ENCODE measurements around the gene POLR3GL.

The POLR3GL gene

DNA sequence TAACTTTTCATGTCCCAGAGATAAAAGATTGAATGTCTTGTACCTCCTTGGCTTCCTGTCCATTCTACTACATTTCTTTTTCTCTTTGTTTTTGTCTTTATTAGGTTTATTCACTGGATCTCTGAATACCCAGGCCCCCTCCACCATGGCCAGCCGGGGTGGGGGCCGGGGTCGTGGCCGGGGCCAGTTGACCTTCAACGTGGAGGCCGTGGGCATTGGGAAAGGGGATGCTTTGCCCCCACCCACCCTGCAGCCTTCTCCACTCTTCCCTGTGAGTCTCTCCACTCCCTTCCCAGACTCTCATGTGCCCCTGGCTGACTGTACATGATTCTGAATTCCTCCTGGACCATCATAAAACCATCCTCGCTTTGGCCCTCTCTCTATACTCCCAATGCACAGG lies 10.2 kb downstream of the POLR3GL start:
- TF ChIP-seq, protein P1, sequence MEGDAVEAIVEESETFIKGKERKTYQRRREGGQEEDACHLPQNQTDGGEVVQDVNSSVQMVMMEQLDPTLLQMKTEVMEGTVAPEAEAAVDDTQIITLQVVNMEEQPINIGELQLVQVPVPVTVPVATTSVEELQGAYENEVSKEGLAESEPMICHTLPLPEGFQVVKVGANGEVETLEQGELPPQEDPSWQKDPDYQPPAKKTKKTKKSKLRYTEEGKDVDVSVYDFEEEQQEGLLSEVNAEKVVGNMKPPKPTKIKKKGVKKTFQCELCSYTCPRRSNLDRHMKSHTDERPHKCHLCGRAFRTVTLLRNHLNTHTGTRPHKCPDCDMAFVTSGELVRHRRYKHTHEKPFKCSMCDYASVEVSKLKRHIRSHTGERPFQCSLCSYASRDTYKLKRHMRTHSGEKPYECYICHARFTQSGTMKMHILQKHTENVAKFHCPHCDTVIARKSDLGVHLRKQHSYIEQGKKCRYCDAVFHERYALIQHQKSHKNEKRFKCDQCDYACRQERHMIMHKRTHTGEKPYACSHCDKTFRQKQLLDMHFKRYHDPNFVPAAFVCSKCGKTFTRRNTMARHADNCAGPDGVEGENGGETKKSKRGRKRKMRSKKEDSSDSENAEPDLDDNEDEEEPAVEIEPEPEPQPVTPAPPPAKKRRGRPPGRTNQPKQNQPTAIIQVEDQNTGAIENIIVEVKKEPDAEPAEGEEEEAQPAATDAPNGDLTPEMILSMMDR (IDR thresholded peaks at IDR 0.05; ENCODE audit: borderline replicate concordance, insufficient read depth, low read depth, low read length), result no peak
- H3K4me3 ChIP-seq (ENCODE audit: low read depth, low read length), result no peak overlapping the region

DNA sequence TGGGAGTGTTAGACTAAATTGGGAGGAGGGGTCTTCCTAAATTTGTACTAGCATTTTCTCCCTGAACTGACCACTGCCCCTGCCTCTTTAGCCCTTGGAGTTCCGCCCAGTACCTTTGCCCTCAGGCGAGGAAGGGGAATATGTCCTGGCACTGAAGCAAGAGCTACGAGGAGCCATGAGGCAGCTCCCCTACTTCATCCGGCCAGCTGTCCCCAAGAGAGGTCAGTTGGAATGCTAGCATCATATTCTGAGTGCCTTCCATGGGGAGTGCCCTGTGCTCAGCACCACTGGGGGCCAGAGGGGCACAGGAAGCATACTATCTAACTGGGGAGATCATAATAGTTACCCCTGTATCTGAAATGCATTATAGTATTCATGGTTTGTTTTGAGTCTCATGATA lies 10.7 kb downstream of the POLR3GL start:
- TF ChIP-seq, protein P1 (IDR thresholded peaks at IDR 0.05; ENCODE audit: borderline replicate concordance, insufficient read depth, low read depth, low read length), result no peak

GRCh38 chr1:145977016-145977415 lies 12.5 kb downstream of the POLR3GL start:
- no peak overlapping the region for H3K4me3 ChIP-seq (ENCODE audit: low read depth, low read length)

More for the DNA sequence above, 10.7 kb downstream of the POLR3GL start:
- H3K4me3 ChIP-seq (ENCODE audit: low read depth, low read length), result no peak overlapping the region

DNA sequence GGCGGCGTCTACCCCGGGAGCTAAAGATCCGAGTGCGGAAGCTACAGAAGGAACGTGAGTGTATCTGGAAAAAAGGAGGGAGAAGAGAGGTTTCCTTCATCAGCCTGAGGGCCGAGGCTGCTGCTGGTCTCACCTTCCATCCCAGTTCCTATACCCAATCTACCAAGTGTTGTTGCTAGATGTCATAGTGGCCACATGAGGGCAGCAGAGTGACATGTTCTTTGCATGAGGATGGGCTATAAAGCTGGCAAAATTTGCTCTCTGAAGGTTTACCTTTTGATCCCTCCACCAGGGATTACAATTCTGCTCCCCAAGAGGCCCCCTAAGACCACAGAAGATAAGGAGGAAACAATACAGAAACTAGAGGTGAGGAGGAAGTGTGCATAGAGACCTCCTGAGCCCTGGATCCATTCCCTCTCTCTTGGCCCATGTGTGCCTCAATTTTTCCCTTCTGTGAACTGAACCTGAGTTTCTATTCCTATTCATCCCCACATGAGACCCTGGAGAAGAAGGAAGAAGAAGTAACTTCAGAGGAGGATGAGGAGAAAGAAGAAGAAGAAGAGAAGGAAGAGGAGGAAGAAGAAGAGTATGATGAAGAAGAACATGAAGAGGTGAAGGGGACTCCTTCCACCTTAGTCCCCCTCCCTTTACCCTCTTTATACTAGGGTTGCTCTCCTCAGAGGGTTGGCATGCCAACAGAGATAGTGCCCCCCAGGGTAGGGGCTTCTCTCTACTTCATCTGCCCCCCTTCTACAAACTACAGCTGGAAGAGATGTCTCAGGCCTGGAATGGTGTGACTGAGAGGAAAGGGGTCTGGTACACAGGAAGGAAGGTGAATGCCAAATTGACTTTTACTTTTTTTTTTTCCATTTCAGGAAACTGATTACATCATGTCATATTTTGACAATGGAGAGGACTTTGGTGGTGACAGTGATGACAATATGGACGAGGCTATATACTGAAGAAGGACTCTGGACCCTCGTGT lies 13.3 kb downstream of the POLR3GL start:
- H3K4me3 ChIP-seq (ENCODE audit: low read depth, low read length), result no peak overlapping the region
- TF ChIP-seq, protein P1 (IDR thresholded peaks at IDR 0.05; ENCODE audit: borderline replicate concordance, insufficient read depth, low read depth, low read length), result peak; percentile 69; the same call in 1 of the 2 replicates

More at GRCh38 chr1:145977016-145977415, 12.5 kb downstream of the POLR3GL start:
- TF ChIP-seq, protein P1 (IDR thresholded peaks at IDR 0.05; ENCODE audit: borderline replicate concordance, insufficient read depth, low read depth, low read length), result no peak

DNA sequence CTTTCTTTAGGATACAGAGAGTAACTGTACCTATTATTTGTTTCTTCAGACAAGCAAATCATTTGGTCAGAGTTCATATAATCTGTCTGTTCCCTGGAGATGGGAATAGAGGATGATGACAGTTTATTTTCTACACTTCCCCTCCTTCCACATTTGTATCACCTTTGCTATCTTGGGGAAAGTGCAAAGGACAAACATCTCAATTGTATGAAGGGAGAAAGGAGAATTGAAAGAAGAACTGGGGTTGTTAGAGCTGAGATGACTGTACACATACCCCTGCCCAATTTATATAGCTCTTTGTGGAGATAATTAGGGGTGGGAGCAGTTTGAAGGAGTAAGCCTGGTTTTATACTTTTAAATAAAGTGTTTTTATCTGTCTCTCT lies 14.0 kb downstream of the POLR3GL start:
- H3K4me3 ChIP-seq (ENCODE audit: low read depth, low read length), result no peak overlapping the region
- TF ChIP-seq, protein P1 (IDR thresholded peaks at IDR 0.05; ENCODE audit: borderline replicate concordance, insufficient read depth, low read depth, low read length), result no peak

GRCh38 chr1:145978854-145979745 lies 14.6 kb downstream of the POLR3GL start:
- TF ChIP-seq, protein P1 (IDR thresholded peaks at IDR 0.05; ENCODE audit: borderline replicate concordance, insufficient read depth, low read depth, low read length), result peak; percentile 50; the same call in 1 of the 2 replicates
- peak overlapping the region; percentile 31 for H3K4me3 ChIP-seq (ENCODE audit: low read depth, low read length)
